Measurements from ENCODE around the gene GPR32.
"Not testable (repeated sequence)": the region's sequence is repeated elsewhere in the genome, so short reads cannot be mapped to it uniquely, and the experiment has no call there.

Gene GPR32

DNA sequence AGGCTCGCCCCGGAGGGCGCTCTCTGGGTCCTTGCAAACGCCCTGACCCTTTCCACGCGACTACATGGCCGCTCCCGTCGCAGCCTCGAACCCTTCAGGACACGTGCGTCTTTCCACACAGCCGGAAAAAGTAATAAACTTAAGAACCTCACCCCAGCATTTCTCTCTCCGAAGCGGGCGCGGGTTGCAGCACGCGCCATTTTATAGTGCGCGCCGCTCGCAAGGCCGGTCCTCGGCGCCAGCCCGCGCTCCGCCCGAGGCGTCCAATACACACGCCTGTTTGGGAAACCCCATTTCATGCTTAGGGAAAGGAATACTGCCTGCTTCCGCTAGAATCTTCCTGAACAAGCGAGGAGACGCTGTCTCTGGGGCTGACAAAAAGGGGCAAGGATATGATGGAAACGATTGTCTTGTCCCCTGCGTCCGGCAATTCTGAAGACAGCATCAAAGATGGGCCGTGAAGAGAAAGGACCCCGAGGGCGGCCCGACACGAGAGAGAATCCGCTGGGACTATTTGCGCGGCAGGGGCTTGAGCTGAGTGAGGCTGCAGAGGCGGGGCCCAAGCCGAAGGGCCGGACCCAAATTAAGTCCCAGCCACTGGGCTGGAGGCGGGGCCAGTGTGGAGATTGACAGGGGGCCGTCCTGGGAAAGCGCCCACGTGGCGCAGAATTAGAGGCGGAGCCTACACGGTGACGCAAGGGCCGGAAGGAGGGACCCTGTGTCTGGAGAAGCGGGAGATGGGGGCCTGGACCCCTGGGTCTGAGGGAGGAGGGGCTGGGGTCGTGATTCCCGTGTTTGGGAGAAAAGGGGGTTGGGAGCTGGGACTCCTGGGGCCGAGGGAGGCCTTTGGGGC, 34.4 kb downstream of the GPR32 start:
- DNase-seq: peak; percentile 99

DNA sequence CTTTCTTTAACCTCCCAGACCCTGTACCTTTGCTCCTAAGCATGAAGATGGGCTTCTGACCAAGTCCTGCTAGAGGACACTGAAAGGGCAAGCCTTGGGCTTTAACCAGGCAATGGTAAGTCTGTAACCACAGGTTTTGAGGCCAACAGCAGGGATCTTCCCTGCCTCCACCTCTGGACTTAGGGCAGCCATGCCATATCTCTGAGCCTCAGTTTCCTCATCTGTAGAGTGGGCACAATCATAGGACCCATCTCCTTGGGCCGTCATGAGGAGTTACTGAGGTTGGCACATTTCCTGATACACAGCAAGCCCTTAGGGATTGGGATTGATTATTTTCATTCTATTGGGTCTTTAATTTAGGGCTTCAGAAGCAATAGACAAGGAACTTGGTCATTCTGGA, 38.6 kb downstream of the GPR32 start:
- DNase-seq: no peak

DNA sequence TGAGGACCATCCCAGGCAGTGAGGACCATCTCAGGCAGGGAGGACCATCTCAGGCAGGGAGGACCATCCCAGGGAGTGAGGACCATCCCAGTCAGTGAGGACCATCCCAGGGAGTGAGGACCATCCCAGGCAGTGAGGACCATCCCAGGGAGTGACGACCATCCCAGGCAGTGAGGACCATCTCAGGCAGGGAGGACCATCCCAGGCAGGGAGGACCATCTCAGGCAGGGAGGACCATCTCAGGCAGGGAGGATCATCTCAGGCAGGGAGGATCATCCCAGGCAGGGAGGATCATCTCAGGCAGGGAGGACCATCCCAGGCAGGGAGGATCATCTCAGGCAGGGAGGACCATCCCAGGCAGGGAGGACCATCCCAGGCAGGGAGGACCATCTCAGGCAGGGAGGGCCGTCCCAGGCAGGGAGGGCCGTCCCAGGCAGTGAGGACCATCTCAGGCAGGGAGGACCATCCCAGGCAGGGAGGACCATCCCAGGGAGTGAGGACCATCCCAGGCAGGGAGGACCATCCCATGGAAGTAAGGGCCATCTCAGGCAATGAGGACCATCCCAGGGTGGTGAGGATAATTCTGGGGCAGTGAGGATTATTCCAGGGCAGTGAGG, 41.5 kb downstream of the GPR32 start:
- not testable (repeated sequence) for DNase-seq

DNA sequence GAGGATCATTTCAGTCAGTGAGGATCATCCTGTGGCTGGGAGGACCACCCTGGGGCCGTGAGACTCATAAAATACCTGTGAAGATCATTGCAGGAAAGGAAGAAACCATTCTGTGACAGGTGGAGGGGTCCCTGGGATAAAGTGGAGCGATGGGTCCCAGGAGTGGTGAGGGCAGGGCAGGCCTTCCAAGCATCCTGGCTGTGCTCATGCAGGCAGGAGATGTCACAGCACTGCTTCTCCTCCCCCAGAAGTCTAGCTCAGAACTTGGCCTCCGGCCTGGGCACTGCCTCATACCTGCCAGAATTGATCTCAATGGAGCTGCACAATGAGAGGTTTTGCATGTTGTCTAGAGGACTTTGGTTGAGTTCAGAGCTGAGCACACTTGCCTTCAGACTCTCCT, 42.2 kb downstream of the GPR32 start:
- DNase-seq: no peak

DNA sequence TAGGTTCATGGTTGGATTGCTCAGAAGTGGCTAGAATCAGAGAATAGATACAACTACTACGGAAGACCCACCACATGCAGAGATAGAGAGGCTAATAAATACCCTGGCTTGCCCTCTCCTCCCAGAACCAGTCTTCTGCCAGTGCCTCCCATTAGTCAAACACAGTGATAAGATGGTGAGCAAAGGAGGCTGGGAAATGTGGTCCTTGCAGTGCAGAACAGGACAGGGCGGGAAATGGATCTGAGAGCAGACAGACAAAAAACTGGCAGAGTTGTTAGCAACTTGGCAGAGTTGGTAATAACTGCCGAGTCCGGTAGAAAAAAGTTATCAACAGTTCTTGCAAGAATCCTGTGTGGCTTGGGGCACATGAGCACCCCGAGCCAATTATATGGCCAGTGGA, 44.6 kb downstream of the GPR32 start:
- DNase-seq: no peak

DNA sequence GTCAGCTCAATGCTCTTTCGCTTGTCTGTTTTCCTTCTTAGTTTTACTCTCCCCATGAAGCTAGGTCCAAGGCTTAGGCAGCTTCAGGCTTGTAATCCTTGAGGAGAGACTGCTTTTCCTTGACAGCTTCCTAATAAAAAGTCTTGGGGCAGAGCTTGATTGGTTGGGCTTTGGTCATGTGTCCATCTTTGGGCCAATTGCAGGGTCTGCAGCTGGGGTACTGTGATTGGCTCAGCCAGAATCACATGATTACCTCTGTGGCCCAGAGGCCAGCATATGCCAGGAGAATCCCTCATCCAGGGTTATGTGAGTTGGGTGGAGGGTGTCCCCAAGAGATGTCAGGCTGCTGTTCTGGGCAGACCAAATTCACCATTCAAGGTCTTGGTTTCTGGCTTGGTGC, 45.2 kb downstream of the GPR32 start:
- no peak for DNase-seq

DNA sequence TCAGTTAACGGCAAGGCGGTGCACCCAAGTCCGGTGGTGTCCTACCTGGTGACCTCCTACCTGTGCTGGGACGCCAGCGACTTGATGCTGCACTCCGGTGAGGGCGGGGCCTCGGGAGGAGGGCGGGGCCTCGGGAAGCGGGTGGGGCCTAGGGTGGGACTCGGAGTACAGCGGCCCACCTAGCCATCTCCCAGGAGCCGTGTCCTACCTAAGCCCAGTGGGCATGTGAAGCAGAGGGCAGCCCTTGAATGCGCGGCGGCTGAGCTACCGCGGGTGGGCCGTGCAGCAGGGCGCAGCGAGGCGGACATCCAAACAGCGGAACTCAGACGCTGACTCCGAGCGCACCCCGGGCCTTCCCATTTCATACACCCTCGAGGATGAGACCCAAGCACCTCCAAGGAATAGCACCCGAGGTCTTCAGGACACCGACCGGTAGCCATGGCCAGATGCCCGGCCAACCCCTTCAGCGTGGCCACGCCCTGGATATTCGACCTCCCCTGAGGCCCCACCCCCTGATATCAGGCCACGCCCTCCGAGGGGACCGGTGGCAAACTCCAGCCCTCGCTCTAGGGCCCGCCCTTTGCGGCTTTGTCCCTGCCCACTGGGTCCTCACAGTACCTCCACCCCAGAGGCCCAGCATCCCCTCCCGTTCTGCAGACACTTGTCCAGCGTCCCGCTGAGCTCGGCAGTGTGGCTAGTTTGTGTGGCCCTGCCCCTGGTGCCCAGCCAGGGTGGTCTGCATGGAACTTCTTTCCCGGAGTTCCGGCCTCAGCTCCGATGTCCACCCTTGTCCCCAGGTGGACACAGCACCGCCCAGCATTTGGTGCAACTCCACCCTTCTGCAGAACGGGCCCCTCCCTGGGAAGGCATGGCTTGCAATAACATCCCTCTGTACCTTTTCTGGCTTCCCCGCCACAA, 47.9 kb downstream of the GPR32 start:
- peak; percentile 51 to 71 for DNase-seq

DNA sequence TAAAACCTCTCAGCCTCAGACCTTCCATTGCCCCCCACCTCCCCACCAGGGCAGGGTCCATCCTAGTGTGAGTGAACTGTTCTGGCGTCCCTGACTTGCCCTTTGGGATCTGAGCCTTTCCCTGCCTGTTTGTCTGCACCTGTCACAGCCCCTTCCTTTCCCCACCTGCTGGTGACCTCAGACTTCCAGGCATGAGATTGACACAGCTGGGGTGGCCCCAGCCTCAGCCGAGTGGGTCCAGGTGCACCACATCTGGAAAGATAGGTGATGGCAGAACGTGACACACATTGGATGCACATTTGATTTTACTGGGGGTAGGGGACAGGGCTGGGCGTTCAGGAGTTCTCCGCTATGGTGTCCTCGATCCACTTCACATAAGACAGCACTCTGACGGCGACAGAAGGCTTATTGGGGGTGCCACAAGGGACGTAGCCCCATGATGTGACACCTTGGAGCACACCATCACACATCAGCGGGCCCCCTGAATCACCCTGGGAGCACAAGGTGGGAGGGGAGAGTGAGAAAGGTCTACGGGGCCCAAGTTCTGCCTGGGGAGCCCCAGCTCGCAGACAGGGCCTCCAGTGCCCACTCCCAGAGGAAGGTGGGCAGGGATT, 48.7 kb downstream of the GPR32 start:
- DNase-seq: no peak

DNA sequence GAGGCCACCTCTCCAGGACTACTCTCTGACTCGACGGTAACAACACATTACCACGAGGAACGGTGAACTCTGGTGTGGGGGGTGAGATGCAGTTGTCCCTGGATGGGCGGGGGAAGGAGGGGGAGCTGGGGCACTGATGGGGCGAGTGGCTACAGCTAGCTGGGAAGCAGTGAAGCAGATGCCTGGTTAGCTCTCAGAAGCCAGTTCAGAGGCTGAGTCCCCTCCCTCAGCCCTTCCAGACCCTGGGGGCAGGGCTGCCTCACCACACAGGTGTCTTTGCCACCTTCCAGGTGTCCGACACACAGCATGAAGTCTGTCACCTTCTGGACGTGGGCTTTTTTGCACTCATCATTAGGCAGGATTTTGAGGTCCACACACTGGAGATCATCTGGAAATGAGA, 49.4 kb downstream of the GPR32 start:
- no peak for DNase-seq

DNA sequence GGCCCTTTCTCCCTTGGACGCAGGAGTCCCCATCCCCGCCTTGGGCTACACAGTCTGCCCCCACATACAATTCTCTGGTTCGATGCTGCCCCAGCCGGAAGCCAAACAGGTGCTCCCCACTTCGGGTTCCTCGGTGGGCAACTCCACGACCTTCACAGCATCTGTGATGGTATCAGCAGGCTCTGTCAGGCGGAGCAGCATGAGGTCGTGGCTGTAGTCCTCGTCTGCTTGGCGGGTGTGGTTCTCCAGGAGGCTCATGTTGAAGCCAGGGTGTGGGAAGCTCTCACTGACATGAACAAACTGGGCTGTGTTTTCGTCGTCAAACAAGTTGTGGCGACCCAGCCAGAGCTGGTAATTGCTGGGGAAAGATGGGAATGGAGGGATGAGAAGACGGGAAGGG, 49.8 kb downstream of the GPR32 start:
- no peak for DNase-seq

DNA sequence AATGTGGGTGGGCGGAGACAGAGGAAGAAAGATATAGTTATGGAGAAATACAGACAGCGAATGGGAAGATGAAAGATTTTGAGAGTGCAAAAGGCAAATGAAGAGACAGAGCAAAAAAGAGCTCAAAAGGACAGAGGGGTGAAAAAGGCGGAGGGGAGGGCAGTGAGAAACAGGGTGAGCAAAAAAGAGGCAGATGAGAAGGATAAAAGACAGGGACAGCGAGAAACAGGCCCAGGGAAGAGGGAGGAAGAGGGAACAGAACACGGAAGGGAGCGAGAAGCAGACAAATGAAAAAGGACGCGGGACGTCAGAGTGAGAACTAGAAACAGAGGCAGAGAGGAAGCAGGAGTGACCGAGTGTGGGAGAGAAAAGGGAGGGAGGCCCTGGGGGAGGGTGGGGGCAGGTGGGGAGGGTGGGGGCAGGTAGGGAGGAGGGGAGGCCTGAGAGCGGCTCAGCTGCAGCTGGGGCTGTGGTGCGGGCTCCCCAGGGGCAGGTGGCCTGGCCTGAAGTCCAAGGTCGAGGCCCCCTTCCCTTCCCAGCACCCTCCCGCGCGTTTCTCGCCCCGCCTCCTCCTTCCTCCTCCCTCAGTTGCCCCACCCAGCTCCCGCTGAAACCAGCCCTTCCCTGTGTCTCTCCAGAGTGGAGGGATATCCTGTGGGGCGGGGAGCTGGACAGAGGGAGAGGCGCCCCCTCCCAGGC, 50.4 kb downstream of the GPR32 start:
- no peak for DNase-seq

DNA sequence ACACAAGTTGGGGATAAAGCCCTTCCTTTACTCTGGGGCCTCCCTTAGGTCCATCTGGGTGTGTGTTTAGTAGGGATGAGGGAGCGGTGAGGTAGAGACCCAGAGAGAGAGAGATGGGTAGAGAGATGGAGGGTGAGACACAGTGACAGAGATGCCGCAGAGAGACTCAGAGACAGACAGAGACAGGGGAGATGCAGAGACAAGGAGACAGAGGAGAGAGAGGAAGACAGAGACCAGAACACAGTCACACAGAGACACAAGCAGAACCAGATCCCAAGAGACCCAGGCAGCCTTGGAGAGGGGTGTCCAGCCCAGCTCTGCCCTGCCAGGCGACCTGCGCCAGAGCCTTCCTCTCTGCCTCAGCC, 51.0 kb downstream of the GPR32 start:
- DNase-seq: no peak
